Kidney (tissue), 14 donors: ENCODE data around the gene RCAN2. TPM values are rescaled to one million over a fixed set of nuclear protein-coding genes. Genes with fewer than 3 reads are reported as not detected.

Experiments
- DNase-seq, 5 donors: peaks; one replicate each; pipeline ENCODE4 v3.0.0-alpha.2; 2013 to 2020
- FAIRE-seq: peaks from 2 replicates; lab custom pipeline; 2012; peaks lifted over from hg19 to GRCh38; lab: Jason Lieb, UNC
- H3K27ac ChIP-seq, 2 donors: one replicate each; pipeline ENCODE4 v1.7.0; 2013; ENCODE audit warnings: low read depth in 2 of 2, low read length in 2 of 2, inconsistent platforms in 1 of 2
- H3K27me3 ChIP-seq: one replicate; pipeline ENCODE4 v1.7.1; 2013; ENCODE audit warnings: low read length, inconsistent platforms; ENCODE audit not compliant: control insufficient read depth, insufficient read depth
- H3K36me3 ChIP-seq, 3 donors: one replicate each; pipeline versions ENCODE4 v1.7.0 to v1.7.1; 2013; ENCODE audit warnings: low read length in 3 of 3, control low read depth in 1 of 3, inconsistent platforms in 1 of 3; ENCODE audit not compliant: insufficient read depth in 3 of 3, control insufficient read depth in 2 of 3
- H3K4me1 ChIP-seq, 3 donors: one replicate each; pipeline versions ENCODE4 v1.7.0 to v1.7.1; 2013; ENCODE audit warnings: low read length in 3 of 3, inconsistent platforms in 1 of 3, low read depth in 1 of 3; ENCODE audit not compliant: control insufficient read depth in 2 of 3, insufficient read depth in 2 of 3
- H3K4me3 ChIP-seq, 3 donors: one replicate each; pipeline versions ENCODE4 v1.7.0 to v1.8.1; 2013; ENCODE audit warnings: low read length in 3 of 3, control low read depth in 1 of 3, inconsistent platforms in 1 of 3
- H3K9ac ChIP-seq, 3 donors: one replicate each; pipeline versions ENCODE4 v1.7.0 to v1.7.1; 2013; ENCODE audit warnings: low read length in 3 of 3, control low read depth in 1 of 3, inconsistent platforms in 1 of 3
- H3K9me3 ChIP-seq, 3 donors: one replicate each; pipeline versions ENCODE4 v1.7.0 to v1.7.1; 2013; ENCODE audit warnings: low read length in 3 of 3, control low read depth in 1 of 3, inconsistent platforms in 1 of 3; ENCODE audit not compliant: control insufficient read depth in 2 of 3, insufficient read depth in 1 of 3
- intact Hi-C: fragments of 100-400 bp; cut with DNase I; formaldehyde crosslinking; loops from one replicate; pipeline ENCODE4 v1.11.1; 2022
- polyA plus RNA-seq: library from polyadenylated mRNA; stranded (reverse); fragments of 350-450 nt; fragmentation: Illumina TruSeq; extraction: RNeasy Lipid Tissue Mini Kit (QIAGEN cat#74804); gene quantifications from one replicate; pipeline ENCODE4 v1.2.3, GENCODE V29; 2014; ENCODE audit warnings: low read depth, low replicate concordance; ENCODE audit not compliant: insufficient read depth
- total RNA-seq: library from RNA; stranded (reverse); fragmentation: NEBNext Ultra II Directional; extraction: Animal tissue kit (Norgen Biotek cat#: 25700); gene quantifications from one replicate; pipeline ENCODE4 v1.2.1, GENCODE V29; 2021
- TF ChIP-seq, protein P1 (sequence below): IDR thresholded peaks from 3 replicates; pipeline ENCODE4 v1.5.1; 2012; ENCODE audit warnings: mild to moderate bottlenecking, moderate library complexity, borderline replicate concordance; ENCODE audit not compliant: insufficient read depth; ENCODE audit errors: extremely low read depth
- donor health status: control.
- donor health status: control.
- donor health status: control.
- donor health status: control.
- donor health status: control.
- donor health status: DM: yes; HTN: yes; CAD: no.
- donor health status: Normal renal cell carcinoma (clear cell type).

The RCAN2 gene
- total and polyA plus RNA-seq, 2 donors from 2014 or later = 25.7 to 37.4 TPM

- no peak for DNase-seq
- TF ChIP-seq, protein P1, sequence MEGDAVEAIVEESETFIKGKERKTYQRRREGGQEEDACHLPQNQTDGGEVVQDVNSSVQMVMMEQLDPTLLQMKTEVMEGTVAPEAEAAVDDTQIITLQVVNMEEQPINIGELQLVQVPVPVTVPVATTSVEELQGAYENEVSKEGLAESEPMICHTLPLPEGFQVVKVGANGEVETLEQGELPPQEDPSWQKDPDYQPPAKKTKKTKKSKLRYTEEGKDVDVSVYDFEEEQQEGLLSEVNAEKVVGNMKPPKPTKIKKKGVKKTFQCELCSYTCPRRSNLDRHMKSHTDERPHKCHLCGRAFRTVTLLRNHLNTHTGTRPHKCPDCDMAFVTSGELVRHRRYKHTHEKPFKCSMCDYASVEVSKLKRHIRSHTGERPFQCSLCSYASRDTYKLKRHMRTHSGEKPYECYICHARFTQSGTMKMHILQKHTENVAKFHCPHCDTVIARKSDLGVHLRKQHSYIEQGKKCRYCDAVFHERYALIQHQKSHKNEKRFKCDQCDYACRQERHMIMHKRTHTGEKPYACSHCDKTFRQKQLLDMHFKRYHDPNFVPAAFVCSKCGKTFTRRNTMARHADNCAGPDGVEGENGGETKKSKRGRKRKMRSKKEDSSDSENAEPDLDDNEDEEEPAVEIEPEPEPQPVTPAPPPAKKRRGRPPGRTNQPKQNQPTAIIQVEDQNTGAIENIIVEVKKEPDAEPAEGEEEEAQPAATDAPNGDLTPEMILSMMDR = no peak
- no peak overlapping the region for H3K4me3 ChIP-seq
- no peak overlapping the region for H3K9ac ChIP-seq
- H3K4me1 ChIP-seq = no peaks in the 10 kb centered on the region
- H3K27ac ChIP-seq = no peak overlapping the region
- FAIRE-seq = no peak
- intact Hi-C loops = no loop called here
- H3K9me3 ChIP-seq = no peaks in the 10 kb centered on the region
- H3K36me3 ChIP-seq = no peaks in the 10 kb centered on the region
- no peaks in the 10 kb centered on the region for H3K27me3 ChIP-seq
Measured at GRCh38 chr6:46530896-46531295, 39.6 kb upstream of the RCAN2 start.

- H3K27ac ChIP-seq = no peak overlapping the region
- H3K9me3 ChIP-seq = no peaks in the 10 kb centered on the region
- H3K4me3 ChIP-seq = no peak overlapping the region
- intact Hi-C loops = no loop called here
- no peaks in the 10 kb centered on the region for H3K4me1 ChIP-seq
- no peak overlapping the region for H3K9ac ChIP-seq
- no peaks in the 10 kb centered on the region for H3K36me3 ChIP-seq
- H3K27me3 ChIP-seq = no peaks in the 10 kb centered on the region
- FAIRE-seq = no peak
- TF ChIP-seq, protein P1 = no peak
- no peak for DNase-seq
Measured at GRCh38 chr6:46528961-46529750, 37.9 kb upstream of the RCAN2 start.

- intact Hi-C loops = no loop called here
- TF ChIP-seq, protein P1 = no peak
- no peaks in the 10 kb centered on the region for H3K4me1 ChIP-seq
- FAIRE-seq (no peak), DNase-seq (no peak)
- H3K36me3 ChIP-seq = no peaks in the 10 kb centered on the region
- H3K27me3 ChIP-seq = no peaks in the 10 kb centered on the region
- H3K4me3 ChIP-seq = no peak overlapping the region
- H3K9ac ChIP-seq = no peak overlapping the region
- H3K9me3 ChIP-seq = no peaks in the 10 kb centered on the region
- H3K27ac ChIP-seq = no peak overlapping the region
Measured at GRCh38 chr6:46526607-46527006, 35.4 kb upstream of the RCAN2 start.
